Measurements from ENCODE around the gene CCNI2.

The CCNI2 gene

DNA sequence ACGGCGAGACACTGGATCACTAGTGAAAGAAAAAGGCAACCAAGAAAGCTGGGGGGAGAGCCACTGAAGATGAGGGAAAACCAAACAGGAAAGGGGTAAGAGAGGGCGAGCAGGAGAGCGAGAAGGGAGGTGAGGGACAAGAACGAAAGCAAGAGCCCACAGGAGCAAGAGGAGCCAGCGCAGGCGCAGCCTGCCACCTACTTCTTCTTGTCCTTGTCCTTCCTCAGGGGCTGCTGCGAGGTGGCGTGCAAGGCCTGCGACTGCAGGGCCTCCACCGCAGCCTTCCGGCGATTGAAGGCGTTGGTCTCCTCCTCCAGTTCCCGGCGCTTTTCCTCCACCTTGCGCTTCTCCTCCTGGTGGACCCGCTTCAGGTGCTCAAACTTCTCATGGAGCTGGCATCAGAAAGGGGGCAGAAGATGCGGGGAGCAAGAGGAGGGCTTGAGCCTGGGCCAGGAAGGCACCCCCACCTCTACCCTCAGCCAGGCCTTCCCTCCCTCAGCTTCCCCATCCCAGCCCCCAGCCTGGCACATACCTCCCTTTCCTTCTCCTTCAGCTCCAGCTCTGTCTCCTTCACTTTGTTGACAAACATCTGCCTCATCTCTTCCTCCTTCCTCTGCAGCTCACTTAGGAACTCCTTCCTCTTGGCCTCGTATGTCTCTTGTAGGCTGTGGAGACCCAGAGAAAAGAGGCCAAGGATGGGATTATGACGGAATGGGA, 13.5 kb downstream of the CCNI2 start:
- no peak for DNase-seq (ENCODE audit: low read depth)
- no peak for TF ChIP-seq CTCF (IDR thresholded peaks at IDR 0.05; ENCODE audit: control insufficient read depth, insufficient read depth, low read depth, low read length, missing control alignments)
- no peak overlapping the region for H3K4me3 ChIP-seq (ENCODE audit: control insufficient read depth, low read depth, low read length)

DNA sequence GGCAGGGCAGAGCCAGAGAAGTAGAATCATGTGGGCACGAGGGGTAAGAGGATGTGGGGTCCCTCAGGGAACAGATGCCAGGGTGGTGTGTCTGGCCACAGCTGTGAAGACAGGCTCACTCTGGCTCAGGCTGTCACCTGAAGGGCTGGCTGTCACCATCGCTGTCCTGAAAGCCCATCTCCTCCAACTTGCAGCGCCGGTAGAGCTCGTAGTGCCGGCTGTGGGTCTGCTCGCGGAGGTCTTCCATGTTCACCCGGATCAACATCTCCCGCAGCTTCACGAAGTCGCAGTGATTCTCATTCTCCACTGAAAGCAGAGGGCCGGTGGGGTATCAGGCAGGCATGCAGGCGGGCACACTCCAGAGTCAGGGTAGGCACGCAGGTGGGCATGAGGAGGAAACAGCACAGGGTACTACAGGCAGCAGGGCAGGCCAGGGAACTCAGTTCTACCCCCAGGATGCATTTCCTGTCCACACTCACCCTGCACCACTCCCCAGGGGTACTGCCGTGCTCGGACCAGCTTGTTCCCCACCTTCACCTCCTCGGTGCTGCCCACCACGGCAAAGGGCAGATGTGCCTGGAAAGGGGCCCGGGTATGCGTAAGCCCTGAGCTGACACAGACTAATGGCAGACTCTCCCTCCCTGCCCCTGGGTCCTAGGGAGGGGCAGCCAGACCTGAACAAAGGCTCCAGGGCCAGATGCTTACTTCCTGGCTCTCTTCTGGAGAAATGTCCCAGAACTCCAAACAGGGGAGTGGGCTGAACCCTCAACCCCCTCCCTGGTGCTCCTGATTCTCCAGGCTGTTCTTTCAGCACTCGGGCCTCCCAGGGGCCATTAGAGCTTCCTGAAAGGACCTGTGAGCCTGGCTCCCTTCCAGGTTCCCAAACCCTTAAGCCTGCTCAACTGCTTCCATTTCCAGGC, 14.4 kb downstream of the CCNI2 start:
- no peak for DNase-seq (ENCODE audit: low read depth)
- TF ChIP-seq CTCF (IDR thresholded peaks at IDR 0.05; ENCODE audit: control insufficient read depth, insufficient read depth, low read depth, low read length, missing control alignments), result no peak
- H3K4me3 ChIP-seq (ENCODE audit: control insufficient read depth, low read depth, low read length), result no peak overlapping the region

DNA sequence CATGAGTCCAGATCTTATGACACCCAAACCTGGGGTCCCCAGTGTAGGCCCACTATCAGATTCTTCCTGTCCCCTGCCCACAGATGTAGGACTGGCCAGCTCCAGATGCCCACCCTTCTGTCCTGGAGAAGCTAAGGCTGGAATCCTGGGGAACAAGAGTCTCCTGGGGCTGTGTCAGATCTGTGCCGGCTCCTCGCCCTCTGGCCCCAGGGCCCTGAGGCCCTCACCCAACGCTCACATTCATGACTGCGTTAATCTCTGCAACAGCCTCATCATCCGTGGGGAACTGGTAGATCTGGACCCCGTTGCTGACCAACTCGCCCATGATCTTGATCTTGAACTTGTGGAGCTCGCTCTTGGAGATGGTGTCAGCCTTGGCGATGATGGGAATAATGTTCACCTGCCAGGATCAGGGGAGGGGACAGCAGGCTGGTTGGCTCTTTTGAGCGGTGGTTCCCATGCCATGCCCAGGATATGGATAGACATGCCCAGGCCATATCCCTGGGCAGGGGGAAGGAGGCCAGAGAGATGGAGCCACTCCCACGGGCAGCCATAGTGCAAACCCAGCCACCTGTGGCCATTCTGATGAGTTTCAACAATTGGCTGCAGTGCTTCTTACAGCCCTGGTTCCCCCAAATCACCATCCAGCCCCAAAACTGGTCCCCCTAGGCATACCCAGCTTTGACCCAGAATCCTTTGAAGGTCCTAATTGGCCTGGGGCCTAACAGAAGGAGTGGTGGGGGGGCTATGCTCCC, 15.2 kb downstream of the CCNI2 start:
- no peak overlapping the region for H3K4me3 ChIP-seq (ENCODE audit: control insufficient read depth, low read depth, low read length)
- TF ChIP-seq CTCF (IDR thresholded peaks at IDR 0.05; ENCODE audit: control insufficient read depth, insufficient read depth, low read depth, low read length, missing control alignments), result no peak
- DNase-seq (ENCODE audit: low read depth), result no peak

DNA sequence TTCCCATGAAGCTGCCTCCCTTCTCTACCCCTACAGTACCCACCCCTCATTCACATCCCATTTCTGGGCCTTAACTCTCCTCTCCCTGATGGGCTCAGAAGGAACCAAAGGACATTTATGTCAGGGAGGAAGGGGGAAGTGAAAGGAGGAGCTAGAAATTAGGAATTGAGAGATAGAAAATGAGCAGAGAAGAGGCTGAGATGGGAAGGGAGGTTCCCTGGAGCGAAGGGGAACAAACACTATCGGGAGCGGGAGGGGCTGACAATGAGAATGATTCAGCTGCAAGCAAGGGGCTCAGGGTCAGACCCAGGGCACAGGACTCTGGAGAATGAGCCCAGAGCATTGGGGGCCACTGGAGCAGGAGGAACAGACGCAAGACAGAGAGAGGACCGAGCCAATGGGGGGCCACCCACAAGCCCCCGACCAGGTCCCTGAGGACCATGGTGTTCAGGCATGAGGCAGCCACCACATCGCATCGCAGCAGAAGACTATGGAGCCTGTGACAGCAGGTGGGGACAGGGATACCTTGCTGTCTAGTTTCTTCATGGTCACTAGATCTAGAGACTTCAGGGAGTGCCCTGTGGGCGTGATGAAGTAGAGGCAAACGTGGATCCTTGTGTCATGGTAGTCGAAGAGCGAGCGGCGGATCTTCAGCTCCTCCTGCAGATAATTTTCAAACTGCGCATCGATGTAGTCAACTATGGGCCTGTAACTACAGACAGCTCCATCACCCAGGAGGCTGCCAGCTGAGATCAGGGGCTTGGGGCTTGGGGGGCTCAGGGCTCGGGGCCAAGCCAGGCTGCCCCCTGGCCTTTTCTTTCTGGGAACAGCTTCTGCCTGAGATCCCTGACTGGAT, 16.2 kb downstream of the CCNI2 start:
- TF ChIP-seq CTCF (IDR thresholded peaks at IDR 0.05; ENCODE audit: control insufficient read depth, insufficient read depth, low read depth, low read length, missing control alignments), result no peak
- H3K4me3 ChIP-seq (ENCODE audit: control insufficient read depth, low read depth, low read length), result no peak overlapping the region

GRCh38 chr5:132764051-132764450, 16.8 kb downstream of the CCNI2 start:
- no peak for DNase-seq (ENCODE audit: low read depth)
- no peak overlapping the region for H3K4me3 ChIP-seq (ENCODE audit: control insufficient read depth, low read depth, low read length)
- no peak for TF ChIP-seq CTCF (IDR thresholded peaks at IDR 0.05; ENCODE audit: control insufficient read depth, insufficient read depth, low read depth, low read length, missing control alignments)

More for the DNA sequence above, 16.2 kb downstream of the CCNI2 start:
- DNase-seq (ENCODE audit: low read depth), result no peak
